DOHH2 (cell line): ENCODE measurements around the gene FAM120C.

Experiments
- H3F3A ChIP-seq: fragments of 200-600 bp; sonication (generic), shearing (Covaris generic); 2 replicates; pipeline ENCODE4 v1.6.0; 2016; ENCODE audit warnings: antibody characterized with exemption, mild to moderate bottlenecking; ENCODE audit not compliant: control insufficient read depth, insufficient read depth
- H3K27ac ChIP-seq: fragments of 200-600 bp; sonication (generic); 2 replicates; pipeline ENCODE4 v1.5.1; 2014; ENCODE audit warnings: low read depth, mild to moderate bottlenecking, low read length, moderate library complexity
- H3K27me3 ChIP-seq: fragments of 200-600 bp; sonication (generic); 2 replicates; pipeline ENCODE4 v1.6.1; 2014; ENCODE audit warnings: mild to moderate bottlenecking, low read length, mixed read lengths; ENCODE audit not compliant: control insufficient read depth
- H3K36me3 ChIP-seq: fragments of 200-600 bp; sonication (generic); 2 replicates; pipeline ENCODE4 v1.6.1; 2014; ENCODE audit warnings: mild to moderate bottlenecking, low read length, moderate library complexity, mixed read lengths; ENCODE audit not compliant: control insufficient read depth
- H3K4me1 ChIP-seq: fragments of 200-600 bp; sonication (generic); 2 replicates; pipeline ENCODE4 v1.6.1; 2014; ENCODE audit warnings: mild to moderate bottlenecking, low read length, mixed read lengths; ENCODE audit not compliant: control insufficient read depth
- H3K4me2 ChIP-seq: fragments of 200-600 bp; sonication (generic); 2 replicates; pipeline ENCODE4 v1.6.0; 2014; ENCODE audit warnings: mild to moderate bottlenecking, low read length, moderate library complexity
- H3K4me3 ChIP-seq: fragments of 200-600 bp; sonication (generic); 2 replicates; pipeline ENCODE4 v1.5.1; 2014; ENCODE audit warnings: mild to moderate bottlenecking, low read length, mixed read lengths
- H3K79me2 ChIP-seq: fragments of 200-600 bp; sonication (generic); 2 replicates; pipeline ENCODE4 v1.6.1; 2014; ENCODE audit warnings: mild to moderate bottlenecking, low read length, mixed read lengths; ENCODE audit not compliant: control insufficient read depth
- H3K9me2 ChIP-seq: fragments of 200-600 bp; sonication (generic); replicated peaks from 2 replicates; pipeline ENCODE4 v1.6.1; 2014; ENCODE audit warnings: mild to moderate bottlenecking, low read length, mixed read lengths; ENCODE audit not compliant: control insufficient read depth
- H3K9me3 ChIP-seq: fragments of 200-600 bp; sonication (generic); 2 replicates; pipeline ENCODE4 v1.6.1; 2014; ENCODE audit warnings: antibody characterized with exemption, low read length, mixed read lengths; ENCODE audit not compliant: control insufficient read depth, insufficient read depth
- H4K20me1 ChIP-seq: fragments of 200-600 bp; sonication (generic); 2 replicates; pipeline ENCODE4 v1.6.0; 2014; ENCODE audit warnings: low read depth, mild to moderate bottlenecking, antibody characterized with exemption, low read length, moderate library complexity; ENCODE audit not compliant: control insufficient read depth, insufficient read depth
- CTCF ChIP-seq: fragments of 200-600 bp; sonication (generic); IDR thresholded peaks from one replicate; pipeline ENCODE4 v1.5.1; 2014; ENCODE audit warnings: antibody characterized with exemption, mild to moderate bottlenecking, low read depth, low read length; ENCODE audit not compliant: poor library complexity, severe bottlenecking
- EZH2phosphoT487 ChIP-seq: fragments of 200-600 bp; sonication (generic); IDR thresholded peaks from 2 replicates; pipeline ENCODE4 v1.6.1; 2017; ENCODE audit warnings: borderline replicate concordance, mild to moderate bottlenecking, antibody characterized with exemption, low read length, moderate library complexity, mixed read lengths

Gene FAM120C

GRCh38 chrX:54048412-54048811 is 134.6 kb downstream of the FAM120C start:
- H4K20me1 ChIP-seq = no peaks in the 10 kb centered on the region
- H3K4me2 ChIP-seq = no peak overlapping the region
- TF ChIP-seq EZH2phosphoT487 (no peak), CTCF (no peak)
- H3K4me1 ChIP-seq = peaks cover 13% of the 10 kb centered on the region
- no peaks in the 10 kb centered on the region for H3K9me3 ChIP-seq
- peaks cover 6% of the 10 kb centered on the region for H3K79me2 ChIP-seq
- no peaks in the 10 kb centered on the region for H3K27me3 ChIP-seq
- no peak overlapping the region for H3K27ac ChIP-seq
- no peaks in the 10 kb centered on the region for H3K9me2 ChIP-seq
- H3F3A ChIP-seq = 0 out of 2 replicates have a peak, but pooled peaks cover 8% of the 10 kb centered on the region
- no peaks in the 10 kb centered on the region for H3K36me3 ChIP-seq
- no peak overlapping the region for H3K4me3 ChIP-seq

GRCh38 chrX:54045563-54046228 is 137.4 kb downstream of the FAM120C start:
- TF ChIP-seq EZH2phosphoT487 (no peak), CTCF (no peak)
- Histone ChIP-seq H3F3A (0 out of 2 replicates have a peak, but pooled peaks cover 8% of the 10 kb centered on the region), H3K79me2 (peaks cover 24% of the 10 kb centered on the region), H3K9me2 (no peaks in the 10 kb centered on the region), H3K4me1 (peaks cover 19% of the 10 kb centered on the region), H3K4me2 (peak overlapping the region; percentile 92), H4K20me1 (no peaks in the 10 kb centered on the region), H3K27me3 (no peaks in the 10 kb centered on the region), H3K9me3 (no peaks in the 10 kb centered on the region), H3K36me3 (peaks cover 8% of the 10 kb centered on the region), H3K27ac (peak overlapping the region; percentile 88), H3K4me3 (peak overlapping the region; percentile 87)

DNA sequence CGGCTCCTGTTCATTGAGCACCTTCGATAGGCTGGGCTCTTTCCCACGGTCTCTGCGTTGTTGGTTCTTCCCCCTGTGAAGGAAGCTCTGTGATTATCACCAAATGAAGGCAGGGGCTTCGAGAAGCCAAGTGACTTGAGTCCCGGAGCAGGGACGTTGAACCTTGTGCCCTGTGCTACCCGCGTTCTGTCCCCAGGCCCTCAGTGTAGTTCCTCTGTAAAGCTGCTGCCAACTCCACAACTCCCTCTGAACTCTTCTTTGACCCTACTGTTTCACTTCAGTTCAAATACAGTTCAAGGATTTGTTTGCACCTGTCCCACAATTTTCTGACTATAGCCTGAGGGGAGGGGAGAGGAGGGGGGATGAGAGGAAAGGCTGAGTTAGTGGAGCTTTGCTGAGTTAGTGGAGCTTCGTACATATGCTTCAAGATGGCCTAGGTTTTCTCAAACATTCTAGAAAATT is 138.1 kb downstream of the FAM120C start:
- TF ChIP-seq CTCF (no peak), EZH2phosphoT487 (no peak)
- Histone ChIP-seq H3K4me2 (peak overlapping the region; percentile 92), H4K20me1 (no peaks in the 10 kb centered on the region), H3K9me3 (no peaks in the 10 kb centered on the region), H3K9me2 (no peaks in the 10 kb centered on the region), H3K4me1 (peaks cover 19% of the 10 kb centered on the region), H3K27me3 (no peaks in the 10 kb centered on the region), H3K27ac (peak overlapping the region; percentile 88), H3K36me3 (peaks cover 13% of the 10 kb centered on the region), H3F3A (0 out of 2 replicates have a peak, but pooled peaks cover 8% of the 10 kb centered on the region), H3K79me2 (peaks cover 24% of the 10 kb centered on the region), H3K4me3 (peak overlapping the region; percentile 87)
